Ramos (cell line): ENCODE results near the gene RAMP3.

ENCODE experiments used
- in situ Hi-C: fragments of 300-500 bp; cut with MboI; formaldehyde crosslinking; loops from one replicate; pipeline ENCODE4 v1.14.3; 2022; ENCODE audit warnings: low sequenced_read_pairs; ENCODE audit not compliant: unreplicated experiment

The RAMP3 gene

GRCh38 chr7:45176886-45177731 lies 19.5 kb downstream of the RAMP3 start:
- in situ Hi-C loops: no loop called here

GRCh38 chr7:45177801-45178200 lies 20.2 kb downstream of the RAMP3 start:
- in situ Hi-C loops: no loop called here

- in situ Hi-C loops: no loop called here
Measured at GRCh38 chr7:45178241-45179225, 20.9 kb downstream of the RAMP3 start.

GRCh38 chr7:45179666-45180065 lies 22.1 kb downstream of the RAMP3 start:
- in situ Hi-C loops: no loop called here

- in situ Hi-C loops: no loop called here
Measured at GRCh38 chr7:45180084-45180986, 22.7 kb downstream of the RAMP3 start.

GRCh38 chr7:45181286-45181960 lies 23.8 kb downstream of the RAMP3 start:
- in situ Hi-C loops: no loop called here

- in situ Hi-C loops: no loop called here
Measured at GRCh38 chr7:45181991-45182855, 24.6 kb downstream of the RAMP3 start.

GRCh38 chr7:45182856-45183710 lies 25.5 kb downstream of the RAMP3 start:
- in situ Hi-C loops: no loop called here

- in situ Hi-C loops: no loop called here
Measured at GRCh38 chr7:45183711-45184210, 26.2 kb downstream of the RAMP3 start.

GRCh38 chr7:45184326-45185027 lies 26.9 kb downstream of the RAMP3 start:
- in situ Hi-C loops: no loop called here

- in situ Hi-C loops: no loop called here
Measured at GRCh38 chr7:45185028-45185863, 27.7 kb downstream of the RAMP3 start.

- in situ Hi-C loops: no loop called here
Measured at GRCh38 chr7:45185864-45186250, 28.3 kb downstream of the RAMP3 start.

- in situ Hi-C loops: no loop called here
Measured at GRCh38 chr7:45186261-45186813, 28.7 kb downstream of the RAMP3 start.

- in situ Hi-C loops: no loop called here
Measured at GRCh38 chr7:45187089-45187945, 29.7 kb downstream of the RAMP3 start.

GRCh38 chr7:45187946-45188411 lies 30.4 kb downstream of the RAMP3 start:
- in situ Hi-C loops: no loop called here
